Measurements from ENCODE around the gene ZFHX2.
A peak's percentile ranks its signal among the peaks of the same experiment; 100 is the strongest.

Gene ZFHX2

DNA sequence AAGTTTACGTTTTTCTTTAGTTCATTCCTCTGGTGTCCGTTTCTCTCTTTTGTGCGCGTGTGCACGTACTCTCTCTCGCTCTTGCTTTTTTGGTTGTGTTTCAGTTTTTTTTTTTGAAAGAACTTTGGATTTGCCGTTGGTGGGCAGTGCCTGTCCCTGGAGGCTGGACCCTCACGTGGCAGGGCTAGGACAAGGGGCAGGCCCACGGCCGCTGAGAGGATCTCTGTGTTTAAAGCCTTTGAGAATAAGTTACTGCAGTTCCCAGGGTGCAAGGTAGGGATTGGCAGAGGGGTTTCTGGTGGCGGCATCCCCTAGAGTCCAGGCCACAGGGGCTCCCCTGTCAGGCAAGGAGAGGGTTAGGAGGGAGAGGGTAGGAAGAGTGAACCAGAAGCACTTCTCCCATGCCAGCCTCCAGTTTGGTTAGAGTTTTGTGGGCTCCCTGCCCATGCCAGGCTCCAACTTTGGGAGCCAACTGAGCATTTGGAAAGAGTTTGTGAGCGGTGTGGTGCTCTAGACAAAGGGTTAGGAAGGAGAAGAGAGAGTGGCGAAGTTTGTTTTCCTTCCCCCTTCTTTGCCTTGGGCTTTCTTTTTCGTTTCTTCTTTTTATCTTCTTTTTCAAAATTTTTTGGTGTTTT, 30.5 kb downstream of the ZFHX2 start:
- no peak for DNase-seq (ENCODE audit: low read depth in 2 of 2)

DNA sequence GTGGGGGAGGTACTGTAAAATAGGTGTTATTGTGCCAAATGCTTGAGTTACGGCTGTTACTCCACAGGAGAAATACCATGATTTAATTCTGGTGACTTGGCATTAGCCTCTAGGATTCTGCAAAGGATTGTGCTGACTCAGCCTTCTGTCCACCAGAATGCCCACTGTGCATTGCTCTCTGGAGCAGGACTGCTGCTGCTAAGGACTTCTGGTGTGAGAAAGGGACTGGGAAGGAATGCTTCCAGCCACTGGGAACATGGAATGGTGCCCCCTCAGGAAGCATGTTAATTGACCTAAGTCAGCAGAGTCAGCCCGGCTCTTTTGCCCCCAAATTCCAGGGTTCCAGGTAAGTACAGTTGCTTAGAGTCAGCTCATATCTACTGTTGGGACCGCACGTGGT, 32.9 kb downstream of the ZFHX2 start:
- no peak for DNase-seq (ENCODE audit: low read depth in 2 of 2)

DNA sequence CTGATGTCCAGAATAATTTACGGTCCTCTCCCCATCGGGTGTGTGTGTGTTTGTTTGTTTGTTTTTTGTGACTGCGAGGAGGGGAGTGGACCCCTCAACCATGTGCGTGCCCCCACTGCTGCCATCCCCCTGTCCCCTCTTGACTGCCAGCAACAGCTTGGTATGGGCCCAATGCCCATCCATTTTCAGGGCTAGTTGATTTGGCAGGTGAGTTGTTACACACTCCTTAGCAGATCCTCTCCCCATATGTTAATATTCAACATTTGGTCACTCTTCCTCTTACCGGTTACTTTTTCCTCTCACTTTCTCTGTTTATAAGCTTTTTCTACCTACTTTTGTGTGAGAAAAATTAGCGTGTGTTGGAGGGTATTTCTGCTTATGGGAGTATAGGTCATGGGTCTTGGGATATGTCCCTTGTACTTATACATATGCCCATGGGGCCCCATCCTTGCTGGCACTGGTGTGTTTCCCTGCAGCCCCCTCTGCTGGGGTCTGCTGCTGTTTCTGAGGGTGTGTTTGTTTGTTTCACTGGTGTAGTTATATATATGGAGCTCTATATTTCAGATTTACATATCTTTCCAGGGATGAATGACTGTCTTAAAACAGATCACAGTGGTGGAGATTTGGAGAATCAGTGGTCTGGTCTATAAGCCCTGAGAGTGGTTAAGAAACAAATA, 33.8 kb downstream of the ZFHX2 start:
- no peak for DNase-seq (ENCODE audit: low read depth in 2 of 2)

DNA sequence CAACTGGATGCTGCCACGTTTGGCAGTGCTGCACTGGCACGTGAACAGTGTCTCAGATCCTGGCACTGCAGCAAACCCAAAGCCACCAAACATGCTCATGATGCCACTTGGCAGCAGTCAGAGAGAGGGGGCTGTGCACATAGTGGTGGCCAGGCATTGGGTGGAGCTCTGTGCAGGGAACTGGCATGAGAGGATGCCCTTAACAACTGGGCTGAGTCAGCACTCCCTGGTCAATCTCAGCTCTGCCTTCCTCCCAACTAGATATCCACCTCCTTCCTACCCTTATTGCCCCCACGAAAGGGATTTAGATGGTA, 37.0 kb downstream of the ZFHX2 start:
- no peak for DNase-seq (ENCODE audit: low read depth in 2 of 2)

DNA sequence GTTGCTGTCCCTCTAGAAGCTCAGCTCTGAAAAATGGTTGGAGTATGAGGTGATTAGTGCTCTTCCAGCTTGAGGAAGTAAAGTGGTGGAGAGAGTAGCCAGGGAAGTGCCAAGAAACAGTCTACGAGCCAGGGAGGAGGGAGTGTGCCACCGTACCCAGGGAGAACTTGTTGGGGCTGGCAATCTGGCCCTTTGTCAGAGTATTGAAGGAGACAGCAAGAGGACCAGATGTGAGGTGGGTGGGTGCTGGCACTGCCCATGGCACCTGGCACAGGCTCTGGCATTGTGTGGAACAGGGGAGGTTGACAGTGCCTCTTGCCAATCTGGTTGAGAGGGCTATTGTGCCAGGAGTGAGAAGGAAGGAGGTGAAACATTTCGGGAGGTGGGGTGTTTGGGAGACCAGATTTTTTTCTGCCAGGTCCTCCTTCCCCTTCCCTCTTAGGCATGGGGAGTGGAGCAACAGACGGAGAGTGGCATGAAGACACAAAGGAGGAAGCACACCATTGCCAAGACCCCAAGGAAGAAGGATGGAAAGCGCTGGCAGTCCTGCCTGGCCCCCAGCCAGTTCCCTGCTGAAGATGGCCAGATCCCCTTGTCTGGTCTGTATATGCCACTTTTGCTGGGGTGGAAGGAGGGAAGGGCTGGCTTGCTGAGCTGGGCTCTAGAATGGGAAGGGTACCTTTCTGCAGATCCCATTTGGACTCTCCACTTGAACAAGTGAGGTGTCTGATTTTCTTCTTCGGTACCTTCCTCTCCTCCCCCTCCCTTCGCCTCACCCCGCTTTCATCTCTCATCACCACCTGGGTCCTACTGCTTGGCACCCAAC, 37.5 kb downstream of the ZFHX2 start:
- DNase-seq (ENCODE audit: low read depth in 2 of 2), result no peak

DNA sequence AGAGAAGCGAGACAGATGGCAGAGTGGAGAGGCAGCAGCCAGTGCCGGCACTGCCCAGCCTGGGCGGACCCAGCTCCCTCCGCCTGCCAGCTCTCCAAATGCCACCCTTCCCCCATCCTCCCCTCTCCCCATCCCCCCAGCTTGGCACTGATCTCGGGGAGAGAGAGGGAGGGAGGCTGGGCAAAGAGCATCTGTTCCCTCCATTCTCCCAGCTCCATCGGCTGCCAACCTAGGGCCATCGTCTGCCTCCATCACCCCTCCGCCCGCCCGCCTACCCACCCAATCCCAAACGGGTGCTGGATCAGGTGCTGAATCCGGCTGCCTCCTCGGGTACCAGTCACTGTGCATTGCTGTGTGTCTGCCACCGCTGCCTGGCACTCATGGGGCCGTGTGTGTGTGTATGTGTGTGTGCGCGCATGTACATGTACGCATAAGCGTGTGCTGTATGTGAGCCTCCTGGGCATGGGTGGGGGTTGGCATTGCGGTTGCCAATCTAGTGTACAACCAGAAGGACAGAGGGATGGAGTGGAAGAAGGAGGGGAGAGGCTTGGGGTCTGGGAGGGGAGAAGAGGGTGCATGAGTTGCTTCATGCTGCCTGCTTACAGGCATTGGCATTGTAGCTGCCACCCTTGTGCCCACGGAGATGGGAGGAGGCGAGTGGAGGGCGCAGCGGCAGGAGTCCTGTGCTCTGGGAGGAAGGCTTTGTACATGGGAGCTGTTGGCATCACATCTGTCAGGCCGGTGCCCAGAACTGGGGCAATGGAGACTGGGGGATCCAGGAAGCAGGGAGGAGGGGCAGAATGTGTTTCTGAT, 38.4 kb downstream of the ZFHX2 start:
- DNase-seq (ENCODE audit: low read depth in 2 of 2), result no peak

DNA sequence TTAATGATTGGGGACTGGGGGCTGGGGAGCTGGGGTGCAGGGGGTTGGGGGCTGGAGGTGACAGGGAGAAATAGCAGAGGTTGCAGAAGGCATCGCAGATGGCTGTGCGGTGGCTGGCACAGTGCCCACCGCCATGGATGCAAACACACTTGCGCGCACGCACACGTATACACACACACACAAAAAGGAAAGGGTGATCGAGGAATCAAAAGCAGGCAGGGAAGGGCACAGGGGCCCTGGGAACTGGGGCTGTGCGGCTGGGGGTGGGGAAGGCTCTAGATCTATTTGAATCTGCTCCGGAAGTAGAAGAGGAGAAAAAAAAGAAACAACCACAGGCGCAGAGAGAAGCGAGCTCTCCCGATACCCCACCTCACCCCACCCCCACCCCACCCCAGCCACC, 39.4 kb downstream of the ZFHX2 start:
- DNase-seq (ENCODE audit: low read depth in 2 of 2), result no peak

DNA sequence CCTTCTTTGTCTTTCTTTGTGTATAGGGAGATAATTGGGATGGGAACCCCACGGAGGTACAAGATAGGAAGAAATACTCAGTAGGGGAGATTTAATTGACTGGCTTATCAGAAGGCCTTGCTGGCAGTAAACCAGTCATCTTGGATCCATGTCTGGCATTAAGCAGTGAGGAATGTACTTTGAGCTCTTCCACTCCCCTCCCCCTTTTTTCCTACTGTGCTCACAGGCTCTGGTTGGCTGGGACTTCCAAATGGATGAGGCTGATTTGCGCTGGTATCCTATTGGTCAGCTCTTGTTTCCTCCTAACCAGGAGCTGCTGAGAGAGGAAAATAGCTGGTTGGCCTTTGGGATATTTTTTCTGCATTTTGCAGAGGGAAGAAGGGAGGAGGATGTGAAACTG, 57.3 kb downstream of the ZFHX2 start:
- DNase-seq (ENCODE audit: low read depth in 2 of 2), result no peak

DNA sequence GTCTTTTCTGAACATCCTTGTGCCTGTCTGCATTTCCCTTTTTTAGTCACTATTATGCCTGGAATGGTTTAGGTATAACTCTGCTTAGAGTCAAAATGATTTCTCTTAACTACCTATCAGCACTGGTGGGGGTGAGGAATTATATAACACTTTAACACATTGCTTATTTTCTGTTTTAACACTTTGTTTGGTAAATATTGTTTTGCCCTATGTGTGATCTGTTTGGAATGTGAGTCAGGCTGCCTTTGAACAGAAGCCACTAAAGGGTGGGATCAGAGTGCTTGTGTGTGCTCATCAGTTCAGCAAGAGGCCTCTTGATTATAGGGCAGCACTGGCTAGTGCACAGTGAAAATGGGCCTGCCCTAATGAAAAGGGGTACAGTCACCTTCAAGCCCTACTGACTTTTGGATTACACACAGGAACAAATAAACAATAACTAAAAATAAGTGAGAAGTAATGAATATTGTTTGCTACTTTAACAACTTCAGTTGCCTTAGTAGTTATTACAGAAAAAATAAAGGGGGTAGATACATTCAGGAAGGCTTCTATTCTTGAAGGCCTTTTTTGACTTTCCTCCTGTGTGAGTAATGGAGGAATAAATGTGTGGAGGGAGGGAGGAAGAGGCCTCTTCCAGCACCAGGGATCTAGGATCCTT, 58.8 kb downstream of the ZFHX2 start:
- DNase-seq (ENCODE audit: low read depth in 2 of 2), result no peak

DNA sequence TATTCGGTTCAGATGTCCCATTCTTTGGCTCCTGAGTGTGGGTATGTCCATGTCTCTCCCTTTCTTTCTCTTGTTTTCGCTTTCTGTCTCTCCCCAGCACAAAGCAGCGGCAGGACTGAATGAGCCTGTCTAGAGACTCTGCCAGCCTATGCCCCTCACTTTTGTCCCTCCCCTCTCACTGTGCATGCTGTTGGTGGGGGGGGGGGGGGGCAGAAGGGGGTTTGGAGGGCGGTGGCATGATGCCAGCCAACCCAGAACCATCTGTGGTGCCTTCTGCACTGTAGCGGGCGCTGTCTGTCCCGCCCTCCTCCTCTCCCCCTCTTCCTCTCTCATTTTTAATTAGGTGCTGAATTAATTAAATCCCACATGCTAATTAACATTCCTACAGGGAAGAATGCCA, 64.3 kb downstream of the ZFHX2 start:
- no peak for DNase-seq (ENCODE audit: low read depth in 2 of 2)

DNA sequence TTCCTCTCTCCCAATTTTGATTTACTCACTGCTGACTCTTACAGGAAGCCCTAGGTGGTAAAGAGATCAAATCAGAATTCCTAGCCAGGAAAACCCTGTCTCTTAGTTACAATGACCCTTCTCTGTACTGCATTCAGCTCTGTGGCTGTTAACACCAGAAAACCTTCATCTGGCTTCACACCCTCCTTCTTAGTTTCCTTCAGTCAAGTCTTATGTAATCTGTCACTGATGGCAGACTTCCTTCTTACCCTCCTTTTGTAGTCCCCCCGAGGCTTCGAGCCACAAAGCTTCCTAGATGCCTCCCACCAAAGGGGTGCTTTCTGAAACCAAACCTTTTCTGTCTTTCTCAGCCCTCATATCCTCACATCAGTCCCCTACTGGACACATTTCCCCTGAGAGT, 65.5 kb downstream of the ZFHX2 start:
- no peak for DNase-seq (ENCODE audit: low read depth in 2 of 2)

DNA sequence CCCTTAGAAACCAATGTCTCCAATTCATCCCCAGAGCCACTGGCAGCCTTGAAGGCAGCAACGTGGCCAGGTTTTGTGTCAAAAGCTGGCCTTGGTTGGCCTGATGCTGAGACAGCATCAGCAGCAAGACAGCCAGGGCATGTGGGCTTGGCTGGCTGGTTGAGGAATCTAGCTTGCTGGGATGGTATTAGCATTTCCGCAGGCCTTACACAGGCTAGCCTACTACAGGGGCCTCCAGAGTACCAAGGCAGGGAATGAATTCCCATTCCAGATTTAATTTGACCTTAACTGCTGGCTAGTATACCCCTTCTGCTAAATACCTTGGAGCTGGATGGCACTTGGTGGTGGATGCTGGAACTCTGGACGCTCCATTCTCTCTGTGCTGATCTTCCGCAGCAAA, 66.2 kb downstream of the ZFHX2 start:
- DNase-seq (ENCODE audit: low read depth in 2 of 2), result no peak

DNA sequence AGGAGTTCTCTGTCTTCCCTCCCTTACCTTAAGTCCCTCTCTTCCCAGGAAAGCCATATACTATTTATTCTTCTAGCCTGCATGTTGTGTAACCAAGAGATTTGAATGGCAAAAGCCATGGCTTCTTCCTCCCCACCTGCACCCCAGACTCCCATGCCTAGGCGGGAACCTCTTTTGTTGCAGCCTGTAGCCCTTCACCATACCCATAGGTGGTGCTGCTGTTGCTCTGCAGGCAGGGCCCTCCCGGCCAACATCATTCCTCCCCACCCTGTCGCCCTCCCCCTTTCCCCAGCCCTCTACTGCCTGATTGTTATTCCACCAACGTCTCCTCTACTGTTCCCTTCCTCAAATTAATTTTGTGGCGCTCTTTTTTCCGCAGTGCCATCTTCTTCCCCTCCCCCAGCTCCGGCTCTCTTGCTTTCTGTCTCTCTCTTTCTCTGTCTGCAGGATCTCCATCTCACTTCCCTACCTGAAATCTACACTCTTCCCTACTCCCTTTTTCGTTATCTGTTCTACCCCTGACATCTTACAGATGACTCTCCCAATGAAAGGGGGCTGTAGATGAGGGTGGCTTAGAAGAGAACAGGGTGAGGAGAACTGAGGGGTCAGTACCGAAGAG, 68.2 kb downstream of the ZFHX2 start:
- no peak for DNase-seq (ENCODE audit: low read depth in 2 of 2)

DNA sequence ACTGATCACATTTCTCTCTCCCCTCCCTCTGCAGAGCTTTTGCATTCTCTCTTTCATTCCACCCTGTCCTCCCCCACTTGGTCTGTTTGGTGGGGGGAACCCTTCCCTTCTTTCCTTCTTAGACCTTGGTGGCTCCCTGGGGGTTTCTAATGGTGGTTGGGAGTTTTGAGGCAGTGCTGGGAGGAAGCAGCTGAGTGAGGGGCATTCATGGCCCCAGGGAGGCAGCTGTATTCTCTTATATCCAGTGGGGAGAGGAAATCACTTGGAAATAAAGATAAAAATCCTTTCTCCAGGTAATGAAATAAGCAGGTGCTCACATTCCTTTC, 68.8 kb downstream of the ZFHX2 start:
- no peak for DNase-seq (ENCODE audit: low read depth in 2 of 2)

DNA sequence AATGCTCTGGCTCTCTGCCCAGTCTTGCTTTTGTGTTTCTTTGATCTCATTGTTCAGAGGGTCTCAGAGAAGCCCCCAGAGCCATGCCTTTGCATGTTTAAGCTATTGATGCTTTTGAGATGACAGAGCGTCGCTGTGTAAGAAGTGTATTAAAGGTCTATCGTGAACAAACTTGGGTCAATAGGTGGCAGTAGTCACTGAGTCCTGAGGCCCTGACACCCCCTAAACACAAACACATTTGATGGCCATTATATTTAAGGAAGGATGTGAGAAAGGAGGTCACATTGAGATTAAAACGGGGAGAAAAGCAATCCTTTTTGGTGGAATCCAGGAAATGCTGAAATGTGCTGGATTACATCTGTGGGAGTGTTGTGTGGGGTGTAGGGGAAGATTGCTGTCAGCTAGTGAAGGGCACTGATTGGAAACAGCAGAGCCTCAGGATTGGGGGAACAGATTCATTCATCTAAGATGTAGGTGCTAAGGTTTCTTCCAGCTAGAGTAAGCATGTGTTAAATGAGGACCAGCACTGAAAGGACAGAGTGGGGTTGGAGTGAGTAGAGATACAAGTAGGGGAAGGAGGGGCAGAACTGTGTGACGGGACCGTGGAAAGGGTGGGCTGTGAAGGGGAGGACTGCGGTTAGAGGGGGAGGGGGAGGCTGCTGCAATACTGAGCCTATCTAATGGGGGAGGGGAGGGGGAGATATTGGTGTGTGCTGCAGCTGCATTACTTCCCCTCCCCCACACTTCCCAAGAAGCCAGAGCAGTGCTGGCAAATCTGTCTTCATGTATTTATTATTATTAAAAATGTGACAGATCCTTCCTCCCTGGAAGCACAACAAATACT, 69.4 kb downstream of the ZFHX2 start:
- DNase-seq (ENCODE audit: low read depth in 2 of 2), result no peak

DNA sequence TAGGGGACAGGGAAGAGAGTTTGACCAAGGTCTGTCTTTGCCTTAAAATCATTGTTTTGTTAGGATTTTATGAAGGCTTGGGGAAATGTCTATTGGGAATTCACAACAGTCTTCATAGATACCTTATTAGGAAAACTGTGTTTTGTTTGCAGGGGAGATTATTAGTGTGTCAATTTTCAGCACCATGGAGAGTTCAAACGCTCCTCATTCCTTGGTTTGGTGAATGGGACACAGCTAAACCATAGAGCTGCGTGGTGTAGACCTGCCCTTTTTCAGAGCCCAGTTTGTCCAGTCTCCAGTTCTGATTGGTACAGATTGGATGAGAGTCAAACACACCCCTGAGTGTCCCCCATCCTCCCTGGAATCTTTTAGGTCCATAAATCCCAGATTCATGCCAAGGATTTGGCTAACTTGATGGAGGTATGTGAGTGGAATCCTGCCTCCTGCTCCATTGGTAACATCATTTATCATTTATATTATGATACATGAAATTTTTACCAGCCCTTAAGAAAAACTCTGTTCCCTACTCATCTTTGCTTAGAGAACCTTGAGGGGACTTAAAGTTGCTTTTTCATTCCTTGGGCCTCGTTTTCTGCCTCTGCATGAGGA, 70.1 kb downstream of the ZFHX2 start:
- DNase-seq (ENCODE audit: low read depth in 2 of 2), result no peak

DNA sequence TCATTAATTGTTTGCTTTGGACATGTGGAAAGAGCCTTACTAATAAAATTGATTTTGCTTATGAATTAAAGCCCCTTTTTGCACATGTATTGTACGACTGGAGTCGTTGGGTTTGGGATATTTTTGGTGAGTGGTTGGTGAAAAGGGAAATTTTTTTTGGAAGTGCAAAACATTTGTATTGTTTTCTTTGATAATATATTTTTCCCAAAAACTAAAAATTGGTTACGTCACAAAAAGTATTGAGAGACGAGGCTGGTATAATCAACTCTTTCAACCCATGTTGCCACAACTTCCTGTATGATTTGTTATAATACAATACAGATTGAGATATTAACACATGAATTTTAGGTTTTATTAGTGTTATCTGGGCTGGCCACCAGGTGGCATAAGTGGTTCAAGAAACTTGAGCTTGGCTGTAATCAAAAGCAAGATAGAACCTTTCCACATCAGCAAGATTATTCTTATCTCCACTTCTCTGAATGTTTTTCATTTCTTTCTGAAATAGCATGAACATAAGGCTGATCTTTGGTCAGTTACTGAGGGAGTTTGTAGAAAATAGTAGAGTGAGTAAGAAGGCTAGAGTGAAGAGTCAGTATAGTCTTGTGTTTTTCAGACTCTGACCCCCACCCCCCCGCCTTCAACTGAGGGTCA, 73.3 kb downstream of the ZFHX2 start:
- peak; percentile 15 to 33 for DNase-seq (ENCODE audit: low read depth in 2 of 2)

DNA sequence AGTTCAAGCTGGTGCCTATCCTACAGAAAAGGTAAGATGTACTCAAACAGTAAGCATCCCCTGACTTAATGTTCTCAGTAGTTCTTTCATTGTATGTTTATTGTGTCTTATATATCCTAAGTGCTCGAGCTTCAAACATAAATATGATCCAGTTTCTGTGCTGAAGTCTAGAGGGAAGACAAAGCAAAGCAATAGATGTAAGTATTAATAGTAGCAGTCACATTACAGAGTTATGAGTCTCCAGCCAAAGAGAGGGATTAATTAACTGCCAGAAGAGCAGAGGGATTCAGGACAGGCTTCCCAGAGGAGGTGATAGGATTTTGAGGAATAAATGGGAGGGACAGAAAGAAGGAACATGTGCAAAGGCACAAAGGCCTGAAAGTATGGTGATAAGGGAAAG, 80.6 kb downstream of the ZFHX2 start:
- DNase-seq (ENCODE audit: low read depth in 2 of 2), result no peak
